ENCODE results near the gene ZNF524.
A peak's percentile ranks its signal among the peaks of the same experiment; 100 is the strongest.

Gene ZNF524

DNA sequence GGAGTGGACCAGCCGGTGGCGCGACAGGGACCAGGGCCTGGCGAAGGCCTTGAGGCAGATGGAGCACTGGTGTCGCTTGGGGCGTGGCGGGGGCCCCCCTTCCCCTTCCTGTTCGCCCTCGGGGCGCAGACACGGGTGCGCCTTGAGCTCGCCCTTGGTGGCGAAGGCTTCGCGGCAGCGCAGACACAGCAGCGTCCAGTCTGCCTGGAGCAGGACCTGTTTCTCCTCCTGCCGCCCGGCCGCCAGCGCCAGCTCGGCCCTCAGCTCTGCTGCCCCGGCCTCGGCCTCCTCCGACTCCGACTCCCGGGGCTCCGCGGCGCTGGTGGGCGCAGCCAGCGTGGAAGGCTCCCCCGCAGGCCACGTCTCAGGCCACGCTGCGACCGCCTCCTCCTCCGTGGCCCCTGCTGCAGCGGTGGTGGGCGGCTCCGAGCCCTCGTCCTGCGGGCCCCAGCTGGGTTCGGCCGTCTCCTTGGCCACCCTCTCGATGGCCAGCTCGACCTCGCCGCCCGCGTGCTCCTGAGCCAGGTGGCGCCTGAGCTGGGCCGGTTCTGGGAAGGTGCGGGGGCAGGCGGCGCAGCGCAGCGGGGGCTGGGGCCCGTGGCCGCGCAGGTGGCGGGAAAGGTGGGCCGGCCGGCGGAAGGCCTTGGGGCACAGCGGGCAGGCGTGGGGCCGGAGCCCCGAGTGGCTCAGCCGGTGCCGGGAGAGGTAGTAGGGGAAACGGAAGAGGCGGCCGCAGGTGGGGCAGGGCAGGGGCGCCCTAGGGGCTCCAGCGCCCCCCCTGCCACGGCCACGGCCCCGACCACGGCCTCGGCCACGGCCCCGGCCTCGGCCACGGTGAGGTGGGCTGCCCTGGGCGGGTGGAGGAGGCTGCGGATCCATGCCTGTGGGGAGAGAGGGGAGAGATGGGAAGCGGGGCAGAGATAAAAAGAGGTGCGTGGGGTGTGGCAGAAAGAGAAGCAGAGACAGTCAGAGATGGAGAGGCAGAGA lies 21.0 kb upstream of the ZNF524 start:
- Histone ChIP-seq H3K27me3 (ENCODE audit: insufficient read depth, poor library complexity, severe bottlenecking) (no peaks in the 10 kb centered on the region), H3K4me3 (replicated peaks; ENCODE audit: insufficient read depth, low read length) (peak overlapping the region; percentile 94; the same call in 1 of the 2 replicates), H3K27ac (replicated peaks) (no peak overlapping the region)
- no peak for TF ChIP-seq GABPA (IDR thresholded peaks at IDR 0.05; ENCODE audit: low read depth)
- no peak for TF ChIP-seq SPI1 (IDR thresholded peaks at IDR 0.05; ENCODE audit: borderline replicate concordance, low read depth)
- no peak for TF ChIP-seq POLR2AphosphoS5 (IDR thresholded peaks at IDR 0.05; ENCODE audit: low read depth)
- TF ChIP-seq, protein P1, sequence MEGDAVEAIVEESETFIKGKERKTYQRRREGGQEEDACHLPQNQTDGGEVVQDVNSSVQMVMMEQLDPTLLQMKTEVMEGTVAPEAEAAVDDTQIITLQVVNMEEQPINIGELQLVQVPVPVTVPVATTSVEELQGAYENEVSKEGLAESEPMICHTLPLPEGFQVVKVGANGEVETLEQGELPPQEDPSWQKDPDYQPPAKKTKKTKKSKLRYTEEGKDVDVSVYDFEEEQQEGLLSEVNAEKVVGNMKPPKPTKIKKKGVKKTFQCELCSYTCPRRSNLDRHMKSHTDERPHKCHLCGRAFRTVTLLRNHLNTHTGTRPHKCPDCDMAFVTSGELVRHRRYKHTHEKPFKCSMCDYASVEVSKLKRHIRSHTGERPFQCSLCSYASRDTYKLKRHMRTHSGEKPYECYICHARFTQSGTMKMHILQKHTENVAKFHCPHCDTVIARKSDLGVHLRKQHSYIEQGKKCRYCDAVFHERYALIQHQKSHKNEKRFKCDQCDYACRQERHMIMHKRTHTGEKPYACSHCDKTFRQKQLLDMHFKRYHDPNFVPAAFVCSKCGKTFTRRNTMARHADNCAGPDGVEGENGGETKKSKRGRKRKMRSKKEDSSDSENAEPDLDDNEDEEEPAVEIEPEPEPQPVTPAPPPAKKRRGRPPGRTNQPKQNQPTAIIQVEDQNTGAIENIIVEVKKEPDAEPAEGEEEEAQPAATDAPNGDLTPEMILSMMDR (IDR thresholded peaks at IDR 0.05; ENCODE audit: insufficient read depth, low read length), result no peak
- TF ChIP-seq, protein P2, sequence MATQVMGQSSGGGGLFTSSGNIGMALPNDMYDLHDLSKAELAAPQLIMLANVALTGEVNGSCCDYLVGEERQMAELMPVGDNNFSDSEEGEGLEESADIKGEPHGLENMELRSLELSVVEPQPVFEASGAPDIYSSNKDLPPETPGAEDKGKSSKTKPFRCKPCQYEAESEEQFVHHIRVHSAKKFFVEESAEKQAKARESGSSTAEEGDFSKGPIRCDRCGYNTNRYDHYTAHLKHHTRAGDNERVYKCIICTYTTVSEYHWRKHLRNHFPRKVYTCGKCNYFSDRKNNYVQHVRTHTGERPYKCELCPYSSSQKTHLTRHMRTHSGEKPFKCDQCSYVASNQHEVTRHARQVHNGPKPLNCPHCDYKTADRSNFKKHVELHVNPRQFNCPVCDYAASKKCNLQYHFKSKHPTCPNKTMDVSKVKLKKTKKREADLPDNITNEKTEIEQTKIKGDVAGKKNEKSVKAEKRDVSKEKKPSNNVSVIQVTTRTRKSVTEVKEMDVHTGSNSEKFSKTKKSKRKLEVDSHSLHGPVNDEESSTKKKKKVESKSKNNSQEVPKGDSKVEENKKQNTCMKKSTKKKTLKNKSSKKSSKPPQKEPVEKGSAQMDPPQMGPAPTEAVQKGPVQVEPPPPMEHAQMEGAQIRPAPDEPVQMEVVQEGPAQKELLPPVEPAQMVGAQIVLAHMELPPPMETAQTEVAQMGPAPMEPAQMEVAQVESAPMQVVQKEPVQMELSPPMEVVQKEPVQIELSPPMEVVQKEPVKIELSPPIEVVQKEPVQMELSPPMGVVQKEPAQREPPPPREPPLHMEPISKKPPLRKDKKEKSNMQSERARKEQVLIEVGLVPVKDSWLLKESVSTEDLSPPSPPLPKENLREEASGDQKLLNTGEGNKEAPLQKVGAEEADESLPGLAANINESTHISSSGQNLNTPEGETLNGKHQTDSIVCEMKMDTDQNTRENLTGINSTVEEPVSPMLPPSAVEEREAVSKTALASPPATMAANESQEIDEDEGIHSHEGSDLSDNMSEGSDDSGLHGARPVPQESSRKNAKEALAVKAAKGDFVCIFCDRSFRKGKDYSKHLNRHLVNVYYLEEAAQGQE (IDR thresholded peaks at IDR 0.05; ENCODE audit: insufficient replicate concordance, low read depth), result no peak
- no peak for DNase-seq (ENCODE audit: low read depth in 1 of 2, low spot score in 1 of 2)

DNA sequence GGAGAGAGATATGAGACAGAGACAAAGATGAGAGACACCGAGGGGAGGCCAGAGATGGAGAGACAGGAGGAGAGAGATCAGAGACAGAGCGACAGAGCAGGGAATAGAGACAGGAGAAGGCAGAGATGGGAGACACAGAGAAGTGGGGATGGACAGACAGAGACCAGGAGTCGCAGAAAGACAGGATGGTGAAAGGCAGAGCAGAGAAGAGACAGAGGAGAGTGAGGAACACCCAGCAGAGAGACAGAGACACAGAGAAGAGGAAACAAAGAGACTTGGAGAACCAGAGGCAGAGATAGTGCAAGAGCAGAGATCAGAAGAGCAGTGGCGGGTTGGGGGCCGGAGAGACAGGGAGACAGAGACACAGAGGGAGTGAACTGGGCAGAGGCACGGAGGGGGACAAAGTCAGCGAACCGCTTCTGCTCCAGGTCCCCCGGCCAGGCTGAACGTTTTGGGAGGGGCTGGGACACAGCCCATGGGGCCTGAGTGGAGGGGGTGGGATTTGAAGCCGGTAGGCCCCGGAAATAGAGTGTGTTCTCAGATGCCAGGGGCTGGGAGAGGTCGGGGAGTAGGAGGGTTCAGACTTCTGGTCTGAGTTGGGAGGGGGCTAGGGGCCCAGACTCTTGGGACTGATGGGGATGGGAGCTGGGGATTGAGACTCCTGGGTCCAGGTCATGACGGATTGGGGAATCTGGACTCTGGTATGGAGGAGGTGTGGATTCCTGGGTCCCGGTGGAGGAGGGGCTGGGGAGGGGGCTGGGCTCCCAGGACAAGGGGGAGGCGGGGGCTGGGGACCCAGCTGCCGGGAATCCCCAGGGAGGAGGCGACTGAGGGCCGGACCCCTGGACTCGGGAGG lies 20.1 kb upstream of the ZNF524 start:
- peak overlapping the region; percentile 78 for H3K27ac ChIP-seq (replicated peaks)
- DNase-seq (ENCODE audit: low read depth in 1 of 2, low spot score in 1 of 2), result no peak

More for the DNA sequence above, 20.1 kb upstream of the ZNF524 start:
- peaks cover 6% of the 10 kb centered on the region for H3K27me3 ChIP-seq (ENCODE audit: insufficient read depth, poor library complexity, severe bottlenecking)
- H3K4me3 ChIP-seq (replicated peaks; ENCODE audit: insufficient read depth, low read length), result peak overlapping the region; percentile 94
- TF ChIP-seq, protein P1 (IDR thresholded peaks at IDR 0.05; ENCODE audit: insufficient read depth, low read length), result no peak
- TF ChIP-seq, protein P2 (IDR thresholded peaks at IDR 0.05; ENCODE audit: insufficient replicate concordance, low read depth), result no peak
- no peak for TF ChIP-seq SPI1 (IDR thresholded peaks at IDR 0.05; ENCODE audit: borderline replicate concordance, low read depth)
- no peak for TF ChIP-seq POLR2AphosphoS5 (IDR thresholded peaks at IDR 0.05; ENCODE audit: low read depth)
- no peak for TF ChIP-seq GABPA (IDR thresholded peaks at IDR 0.05; ENCODE audit: low read depth)
